HepG2 (cell line): ENCODE measurements around the gene ELL.
A peak's percentile ranks its signal among the peaks of the same experiment; 100 is the strongest.

ENCODE experiments used
- CBFB ChIP-seq: sonication (generic); formaldehyde crosslinking; IDR thresholded peaks from 2 replicates; pipeline ENCODE4 v1.4.0; 2020; ENCODE audit warnings: missing genetic modification reagents
- CHD2 ChIP-seq: IDR thresholded peaks from 2 replicates; pipeline ENCODE4 v1.6.1; 2011; ENCODE audit warnings: low read depth, low read length, improper control_type of control experiment
- E2F5 ChIP-seq: sonication (generic); formaldehyde crosslinking; conservative IDR thresholded peaks from 2 replicates; pipeline ENCODE4 v1.4.0; 2020; ENCODE audit warnings: missing genetic modification reagents
- GLI4 ChIP-seq: sonication (generic); formaldehyde crosslinking; IDR thresholded peaks from 2 replicates; pipeline ENCODE4 v1.5.1; 2020; ENCODE audit warnings: missing genetic modification reagents, mild to moderate bottlenecking, moderate library complexity, borderline replicate concordance
- NBN ChIP-seq: fragments of 450-650 bp; conservative IDR thresholded peaks from 2 replicates; pipeline ENCODE4 v1.6.1; 2017
- POLR2A ChIP-seq, 2 experiments: IDR thresholded peaks; 2 replicates each; pipeline ENCODE4 v1.6.1; 2011; ENCODE audit warnings: low read depth in 2 of 2, low read length in 2 of 2, mild to moderate bottlenecking in 1 of 2, moderate library complexity in 1 of 2; ENCODE audit not compliant: insufficient read depth in 1 of 2
- SUZ12 ChIP-seq: fragments of 150-350 bp; IDR thresholded peaks from 2 replicates; pipeline ENCODE4 v1.6.1; 2014; ENCODE audit warnings: low read depth, low read length
- TERF1 ChIP-seq: sonication (generic); formaldehyde crosslinking; IDR thresholded peaks from 2 replicates; pipeline ENCODE4 v1.8.0; 2022; ENCODE audit warnings: mild to moderate bottlenecking, missing genetic modification reagents, moderate library complexity
- ZBTB38 ChIP-seq: sonication (generic); formaldehyde crosslinking; IDR thresholded peaks from 2 replicates; pipeline ENCODE4 v1.5.1; 2020; ENCODE audit warnings: mild to moderate bottlenecking, missing genetic modification reagents
- ZNF652 ChIP-seq: IDR thresholded peaks from 2 replicates; pipeline ENCODE4 v1.6.1; 2016; ENCODE audit warnings: low read depth, borderline replicate concordance
- TF ChIP-seq, protein P1 (sequence below): sonication (generic); formaldehyde crosslinking; IDR thresholded peaks from 2 replicates; pipeline ENCODE4 v1.5.0; 2020; ENCODE audit warnings: mild to moderate bottlenecking, missing genetic modification reagents, moderate library complexity
- TF ChIP-seq, protein P2 (sequence below): sonication (generic); formaldehyde crosslinking; IDR thresholded peaks from 2 replicates; pipeline ENCODE4 v1.4.0; 2020; ENCODE audit warnings: missing genetic modification reagents

- TF ChIP-seq CBFB (CRISPR knock-in tag) (peak; percentile 17; the same call in 1 of the 2 replicates), ZBTB38 (CRISPR knock-in tag) (no peak; the same call in 1 of the 2 replicates), POLR2A (IDR thresholded peaks at IDR 0.05; ENCODE audit: insufficient read depth in 1 of 2, low read depth in 2 of 2, low read length in 2 of 2) (peak in 1 of 2 experiments; percentile 62; a peak in 2 of 4 replicates), CHD2 (no peak), NBN (no peak), SUZ12 (no peak), TERF1 (no peak), GLI4 (CRISPR knock-in tag) (no peak), ZNF652 (CRISPR knock-in tag) (no peak), E2F5 (CRISPR knock-in tag) (peak; percentile 52; the same call in 1 of the 2 replicates)
- TF ChIP-seq, protein P1, sequence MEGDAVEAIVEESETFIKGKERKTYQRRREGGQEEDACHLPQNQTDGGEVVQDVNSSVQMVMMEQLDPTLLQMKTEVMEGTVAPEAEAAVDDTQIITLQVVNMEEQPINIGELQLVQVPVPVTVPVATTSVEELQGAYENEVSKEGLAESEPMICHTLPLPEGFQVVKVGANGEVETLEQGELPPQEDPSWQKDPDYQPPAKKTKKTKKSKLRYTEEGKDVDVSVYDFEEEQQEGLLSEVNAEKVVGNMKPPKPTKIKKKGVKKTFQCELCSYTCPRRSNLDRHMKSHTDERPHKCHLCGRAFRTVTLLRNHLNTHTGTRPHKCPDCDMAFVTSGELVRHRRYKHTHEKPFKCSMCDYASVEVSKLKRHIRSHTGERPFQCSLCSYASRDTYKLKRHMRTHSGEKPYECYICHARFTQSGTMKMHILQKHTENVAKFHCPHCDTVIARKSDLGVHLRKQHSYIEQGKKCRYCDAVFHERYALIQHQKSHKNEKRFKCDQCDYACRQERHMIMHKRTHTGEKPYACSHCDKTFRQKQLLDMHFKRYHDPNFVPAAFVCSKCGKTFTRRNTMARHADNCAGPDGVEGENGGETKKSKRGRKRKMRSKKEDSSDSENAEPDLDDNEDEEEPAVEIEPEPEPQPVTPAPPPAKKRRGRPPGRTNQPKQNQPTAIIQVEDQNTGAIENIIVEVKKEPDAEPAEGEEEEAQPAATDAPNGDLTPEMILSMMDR = 0 out of 2 replicates have a peak, but pooled peaks have one; percentile 6
- TF ChIP-seq, protein P2, sequence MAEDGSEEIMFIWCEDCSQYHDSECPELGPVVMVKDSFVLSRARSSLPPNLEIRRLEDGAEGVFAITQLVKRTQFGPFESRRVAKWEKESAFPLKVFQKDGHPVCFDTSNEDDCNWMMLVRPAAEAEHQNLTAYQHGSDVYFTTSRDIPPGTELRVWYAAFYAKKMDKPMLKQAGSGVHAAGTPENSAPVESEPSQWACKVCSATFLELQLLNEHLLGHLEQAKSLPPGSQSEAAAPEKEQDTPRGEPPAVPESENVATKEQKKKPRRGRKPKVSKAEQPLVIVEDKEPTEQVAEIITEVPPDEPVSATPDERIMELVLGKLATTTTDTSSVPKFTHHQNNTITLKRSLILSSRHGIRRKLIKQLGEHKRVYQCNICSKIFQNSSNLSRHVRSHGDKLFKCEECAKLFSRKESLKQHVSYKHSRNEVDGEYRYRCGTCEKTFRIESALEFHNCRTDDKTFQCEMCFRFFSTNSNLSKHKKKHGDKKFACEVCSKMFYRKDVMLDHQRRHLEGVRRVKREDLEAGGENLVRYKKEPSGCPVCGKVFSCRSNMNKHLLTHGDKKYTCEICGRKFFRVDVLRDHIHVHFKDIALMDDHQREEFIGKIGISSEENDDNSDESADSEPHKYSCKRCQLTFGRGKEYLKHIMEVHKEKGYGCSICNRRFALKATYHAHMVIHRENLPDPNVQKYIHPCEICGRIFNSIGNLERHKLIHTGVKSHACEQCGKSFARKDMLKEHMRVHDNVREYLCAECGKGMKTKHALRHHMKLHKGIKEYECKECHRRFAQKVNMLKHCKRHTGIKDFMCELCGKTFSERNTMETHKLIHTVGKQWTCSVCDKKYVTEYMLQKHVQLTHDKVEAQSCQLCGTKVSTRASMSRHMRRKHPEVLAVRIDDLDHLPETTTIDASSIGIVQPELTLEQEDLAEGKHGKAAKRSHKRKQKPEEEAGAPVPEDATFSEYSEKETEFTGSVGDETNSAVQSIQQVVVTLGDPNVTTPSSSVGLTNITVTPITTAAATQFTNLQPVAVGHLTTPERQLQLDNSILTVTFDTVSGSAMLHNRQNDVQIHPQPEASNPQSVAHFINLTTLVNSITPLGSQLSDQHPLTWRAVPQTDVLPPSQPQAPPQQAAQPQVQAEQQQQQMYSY (CRISPR knock-in tag) = no peak
Measured at GRCh38 chr19:18557411-18558201, 35.7 kb upstream of the ELL start, which contains the start of gene KXD1.
